ENCODE results near the gene SLC7A10.

SLC7A10 gene

GRCh38 chr19:33254245-33254824, 28.7 kb upstream of the SLC7A10 start:
- no peak for DNase-seq

- DNase-seq, result no peak
Measured at GRCh38 chr19:33252971-33253370, 27.3 kb upstream of the SLC7A10 start.

GRCh38 chr19:33252418-33252962, 26.8 kb upstream of the SLC7A10 start:
- no peak for DNase-seq

GRCh38 chr19:33251526-33252090, 26.0 kb upstream of the SLC7A10 start:
- DNase-seq, result no peak

DNA sequence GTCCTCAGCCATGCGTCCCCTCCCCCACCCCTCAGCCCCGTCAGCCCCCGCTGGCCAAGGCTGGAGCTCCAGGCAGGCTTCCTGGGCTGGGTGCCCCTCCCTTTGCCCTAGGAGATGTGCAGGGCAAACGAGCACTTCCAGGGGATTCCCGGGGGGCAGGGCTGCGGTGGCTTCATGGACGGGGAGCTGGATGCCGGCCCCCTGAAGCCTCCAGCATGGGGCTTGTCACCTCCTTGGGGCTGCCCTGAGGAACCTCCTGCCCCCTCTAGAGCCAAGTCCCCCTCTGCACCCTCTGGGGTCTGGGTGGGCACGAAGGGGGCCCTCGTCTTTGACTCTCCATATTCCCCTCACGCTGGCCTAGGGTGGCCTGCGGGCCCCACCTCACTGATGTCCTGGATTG, 25.4 kb upstream of the SLC7A10 start:
- DNase-seq, result no peak

DNA sequence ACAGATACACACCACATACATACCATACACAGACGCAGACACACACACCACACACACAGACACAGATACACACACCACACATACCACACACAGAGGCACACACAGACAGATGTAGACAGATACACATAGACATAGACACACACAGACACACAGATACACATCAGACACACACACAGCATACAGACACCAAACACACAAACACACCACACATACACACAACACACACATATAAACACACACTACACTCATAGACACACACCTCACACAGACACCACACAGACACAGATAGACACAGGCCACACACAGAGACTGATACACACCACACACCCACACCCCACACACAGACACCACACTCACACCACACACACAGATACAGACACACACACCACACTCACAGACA, 24.9 kb upstream of the SLC7A10 start:
- no peak for DNase-seq

DNA sequence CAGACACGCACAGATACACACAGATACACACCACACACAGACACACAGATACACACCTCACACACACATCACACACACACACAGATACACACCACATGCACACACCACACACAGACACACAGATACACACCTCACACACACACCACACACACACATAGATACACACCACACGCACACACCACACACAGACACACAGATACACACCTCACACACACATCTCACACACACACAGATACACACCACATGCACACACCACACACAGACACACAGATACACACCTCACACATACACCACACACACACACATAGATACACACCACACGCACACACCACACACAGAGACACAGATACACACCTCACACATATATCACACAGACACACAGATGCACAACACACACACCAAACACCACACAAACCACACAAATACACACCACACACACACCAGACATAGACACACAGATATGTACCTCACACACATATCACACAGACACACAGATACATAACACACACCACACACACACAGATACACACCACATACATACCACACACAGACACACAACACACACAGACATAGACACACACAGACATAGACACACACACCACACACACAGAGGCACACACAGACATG, 24.2 kb upstream of the SLC7A10 start:
- no peak for DNase-seq

GRCh38 chr19:33248954-33249613, 23.4 kb upstream of the SLC7A10 start:
- no peak for DNase-seq

- DNase-seq, result no peak
Measured at GRCh38 chr19:33248553-33248953, 22.9 kb upstream of the SLC7A10 start.

DNA sequence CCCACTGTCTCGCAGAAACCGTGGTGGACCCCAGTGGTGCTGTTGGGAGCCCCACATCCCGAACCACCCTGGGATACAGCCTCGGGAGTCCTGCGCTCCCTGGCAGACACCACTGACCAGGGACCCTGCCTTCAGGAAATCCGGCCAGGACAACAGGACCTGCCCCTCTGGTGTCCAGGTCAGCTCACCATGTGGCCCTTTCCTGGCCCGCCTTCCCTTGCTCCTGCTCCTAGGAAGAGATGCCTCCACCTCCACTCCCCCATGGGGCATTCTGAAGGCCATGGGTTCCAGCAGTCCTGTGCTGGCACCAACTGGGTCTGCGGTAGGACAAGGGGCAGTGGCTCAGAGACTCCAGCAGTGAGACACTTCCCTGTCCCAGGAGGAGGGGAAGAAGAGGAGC, 22.5 kb upstream of the SLC7A10 start:
- no peak for DNase-seq

- DNase-seq, result no peak
Measured at GRCh38 chr19:33247441-33247819, 21.8 kb upstream of the SLC7A10 start.

GRCh38 chr19:33246709-33247440, 21.2 kb upstream of the SLC7A10 start:
- no peak for DNase-seq

DNA sequence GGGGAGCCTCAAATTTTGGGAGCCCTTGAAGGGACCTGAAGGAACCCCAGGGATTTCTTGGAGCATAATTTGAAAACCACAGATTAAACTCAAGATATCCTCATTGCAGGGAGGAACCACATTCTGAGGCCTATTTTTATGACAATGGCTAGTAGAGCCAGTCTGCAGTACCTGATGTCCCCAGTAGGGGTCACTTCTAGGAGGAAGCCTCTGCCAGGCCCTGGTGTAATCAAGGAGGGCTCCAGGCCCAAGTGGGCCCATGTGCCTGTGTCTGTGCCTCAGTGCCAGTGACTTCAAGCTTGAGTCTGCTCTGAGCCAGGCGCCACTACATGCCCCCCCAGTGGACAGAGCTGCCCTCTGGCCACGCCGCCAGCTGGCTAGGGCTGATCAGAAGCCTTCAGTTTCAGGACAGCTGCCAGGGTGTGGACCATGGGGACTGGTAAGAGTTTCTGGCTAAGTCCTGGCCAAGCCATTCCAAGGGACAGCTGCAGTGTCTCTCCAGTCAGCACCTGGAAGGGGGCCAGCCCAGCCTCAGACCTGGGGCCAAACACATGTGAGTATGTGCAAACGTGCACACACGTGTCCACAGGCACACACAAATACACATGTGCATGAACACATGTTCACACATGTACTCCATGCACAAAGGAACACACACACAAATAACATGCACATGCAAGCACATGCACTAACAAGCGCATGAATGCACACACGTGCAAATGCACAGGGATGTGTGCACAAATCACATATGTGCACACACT, 20.5 kb upstream of the SLC7A10 start:
- DNase-seq, result no peak

DNA sequence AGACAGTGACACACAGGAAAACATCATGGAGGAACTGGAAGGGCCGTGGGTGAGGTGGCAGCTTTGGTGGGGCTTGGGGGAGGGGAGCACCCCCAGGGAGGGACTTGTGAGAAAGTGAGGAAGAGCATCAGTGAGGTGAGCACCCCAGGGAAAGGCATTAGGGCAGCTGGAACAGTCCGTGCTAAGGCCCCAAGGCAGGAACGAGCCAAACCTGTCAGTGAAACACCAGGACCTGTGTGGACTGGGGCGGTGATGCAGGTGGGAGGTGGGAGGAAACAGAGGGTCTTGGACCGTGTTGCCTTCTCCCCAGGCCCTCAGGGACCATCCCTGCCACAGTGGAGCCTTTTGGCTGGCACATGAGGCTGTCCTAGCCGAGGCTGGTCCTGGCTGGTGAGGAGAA, 17.3 kb upstream of the SLC7A10 start:
- DNase-seq, result no peak

DNA sequence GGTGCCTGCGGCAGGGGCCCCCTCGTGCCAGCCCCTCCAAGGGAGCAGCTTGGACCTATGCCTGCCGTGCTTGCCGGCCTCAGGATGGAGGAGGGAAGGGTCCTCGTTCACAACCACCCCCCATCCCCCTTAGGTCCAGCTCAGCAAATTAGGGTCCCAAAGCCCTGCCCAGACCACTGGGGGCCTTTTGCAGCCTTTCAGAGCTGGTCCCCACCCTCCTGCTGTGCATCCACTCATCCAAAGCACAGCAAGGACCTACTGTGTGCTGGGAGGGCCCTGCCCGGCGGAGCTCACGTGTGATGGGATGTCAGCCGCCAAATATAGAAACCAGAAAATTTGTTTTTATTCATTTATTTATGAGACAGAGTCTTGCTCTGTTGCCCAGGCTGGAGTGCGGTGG, 16.5 kb upstream of the SLC7A10 start:
- no peak for DNase-seq

DNA sequence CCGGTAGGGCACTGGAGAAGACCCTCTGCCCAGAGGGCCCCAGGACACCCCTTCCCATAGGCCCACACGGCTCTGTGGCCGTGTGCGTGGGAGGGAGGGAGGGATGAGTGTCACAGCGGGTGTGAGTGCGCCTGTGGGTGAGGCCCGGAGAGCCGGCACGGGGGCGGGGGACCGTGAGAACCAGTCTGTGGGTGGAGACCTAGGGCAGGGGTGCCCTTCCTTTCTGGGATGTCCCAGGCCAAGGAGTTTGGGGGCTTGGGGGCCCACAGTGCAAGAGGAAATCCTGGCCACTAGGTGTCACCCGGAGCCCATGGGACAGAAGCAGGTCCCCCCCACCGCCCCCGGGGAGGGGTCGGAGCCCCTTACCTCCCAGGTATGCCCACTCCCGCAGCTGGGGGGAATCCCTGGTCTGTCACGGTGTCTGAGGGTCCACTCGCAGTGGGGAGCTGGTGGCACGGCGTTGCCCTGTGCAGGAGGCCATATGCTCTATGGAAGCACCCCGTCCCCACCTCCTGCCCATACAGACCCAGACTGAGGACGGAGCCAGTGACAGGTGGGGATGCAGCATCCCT, 16.0 kb upstream of the SLC7A10 start:
- no peak for DNase-seq

DNA sequence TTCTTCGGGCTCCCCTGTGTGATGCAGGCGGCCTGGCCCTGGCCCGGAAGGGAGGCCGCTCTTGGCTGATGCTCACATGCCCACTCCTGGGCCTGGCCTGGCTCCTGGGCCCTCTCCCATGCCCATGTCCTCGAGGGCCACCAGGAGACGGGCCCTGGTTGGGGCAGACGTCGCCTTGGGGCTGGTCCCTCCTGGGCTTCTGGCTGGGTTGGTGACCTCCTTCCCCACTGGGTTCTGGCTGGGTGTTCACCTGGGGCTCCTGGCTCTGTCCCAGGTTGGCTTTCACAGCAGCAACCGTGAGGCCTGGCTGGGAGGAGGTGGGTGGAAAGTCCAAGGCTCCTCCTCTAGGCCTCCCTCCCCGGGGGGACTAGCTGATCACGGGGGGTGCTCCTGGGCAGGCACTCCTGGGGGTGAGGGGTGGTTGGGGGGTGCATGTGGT, 15.5 kb upstream of the SLC7A10 start:
- no peak for DNase-seq

DNA sequence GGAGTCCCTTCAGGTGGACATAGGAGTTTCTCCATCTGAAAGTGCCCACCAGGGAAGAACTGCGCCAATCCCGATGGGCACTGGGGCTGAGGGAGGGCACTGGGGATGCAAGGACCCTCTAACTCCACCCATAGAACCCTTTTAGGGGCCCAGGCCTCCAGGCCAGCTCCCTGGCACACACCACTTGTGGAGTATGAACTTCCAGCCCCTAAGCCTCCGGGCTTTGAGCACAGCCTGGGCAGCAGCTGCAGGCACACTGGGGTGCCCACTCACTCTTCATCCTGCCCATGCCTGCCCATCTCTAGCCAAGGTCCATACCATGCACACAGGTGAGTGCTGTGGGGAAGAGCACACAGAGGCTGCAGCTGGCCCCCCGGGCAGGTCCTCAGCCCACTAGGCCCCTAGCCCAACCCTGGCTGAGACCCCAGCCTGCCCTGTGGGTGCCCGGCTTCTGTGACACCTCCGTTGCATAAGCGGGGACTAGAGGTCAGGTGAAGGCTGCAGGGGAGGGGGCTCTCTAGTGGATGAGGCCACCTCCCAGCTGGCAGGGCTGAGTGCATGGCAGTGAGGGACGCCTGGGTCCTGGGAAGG, 14.6 kb upstream of the SLC7A10 start:
- DNase-seq, result no peak

DNA sequence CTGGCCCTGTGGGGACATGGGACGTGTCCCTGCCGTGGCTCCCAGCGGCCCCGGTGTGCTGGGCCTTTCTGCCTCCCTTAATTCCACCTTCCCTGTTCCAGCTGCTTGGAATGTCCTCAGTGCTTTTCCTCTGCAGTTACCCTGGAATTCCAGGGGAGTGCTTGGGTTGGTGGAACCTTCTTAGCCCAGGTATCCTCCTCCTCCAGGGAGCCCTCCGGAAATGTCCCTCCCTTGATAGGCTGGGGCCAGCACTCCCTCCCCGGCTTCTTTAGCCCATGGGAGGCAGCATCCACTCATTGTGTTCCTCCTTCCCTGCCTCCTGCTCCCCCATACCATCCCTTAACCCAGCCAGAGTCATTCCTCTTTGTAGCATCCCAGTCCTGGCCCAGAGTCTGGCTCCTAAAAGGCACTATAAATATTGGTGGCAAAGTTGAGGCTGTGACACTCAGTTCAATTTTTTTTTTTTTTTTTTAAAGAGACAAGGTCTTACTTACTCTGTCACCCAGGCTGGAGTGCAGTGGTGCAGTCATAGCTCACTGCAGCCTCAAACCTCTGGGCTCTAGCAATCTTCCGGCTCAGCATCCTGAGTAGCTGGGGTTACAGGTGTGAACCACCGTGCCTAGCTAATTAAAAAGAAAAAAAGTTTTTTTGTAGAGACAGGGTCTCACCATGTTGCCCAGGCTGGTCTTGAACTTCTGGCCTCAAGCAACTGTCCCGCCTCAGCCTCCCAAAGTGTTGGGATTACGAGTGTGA, 13.7 kb upstream of the SLC7A10 start:
- DNase-seq, result no peak

GRCh38 chr19:33238481-33239149, 13.0 kb upstream of the SLC7A10 start:
- DNase-seq, result no peak

Data from SHP77 treated with DMSO at 0.1 percent for 48 hours (cell line).